GM23338 (cell line): ENCODE data around the gene PSAPL1.
A peak's percentile ranks its signal among the peaks of the same experiment; 100 is the strongest.

ENCODE experiments used
- CREB1 ChIP-seq: fragments of 250-450 bp; sonication (Bioruptor Pico); IDR thresholded peaks from 2 replicates; pipeline ENCODE4 v1.5.0; 2020; ENCODE audit warnings: low read depth, mild to moderate bottlenecking, moderate library complexity
- CTCF ChIP-seq, 2 experiments: fragments of 200-600 bp in 1 of 2; sonication (generic) in 1 of 2; conservative IDR thresholded peaks; 2 replicates each; pipeline versions ENCODE4 v1.5.1 to v1.6.1; 2016 to 2017; ENCODE audit warnings: antibody characterized with exemption in 2 of 2, low read depth in 2 of 2, mild to moderate bottlenecking in 2 of 2, moderate library complexity in 1 of 2
- ETS1 ChIP-seq: IDR thresholded peaks from 2 replicates; pipeline ENCODE4 v1.6.1; 2016; ENCODE audit warnings: antibody characterized with exemption
- EZH2 ChIP-seq: fragments of 200-600 bp; sonication (generic); IDR thresholded peaks from one replicate; pipeline ENCODE4 v1.8.0; 2017; ENCODE audit warnings: antibody characterized with exemption, mild to moderate bottlenecking, low read depth; ENCODE audit not compliant: unreplicated experiment
- EZH2phosphoT487 ChIP-seq: fragments of 200-600 bp; sonication (generic); IDR thresholded peaks from one replicate; pipeline ENCODE4 v1.8.1; 2018; ENCODE audit warnings: antibody characterized with exemption; ENCODE audit not compliant: unreplicated experiment
- JUNB ChIP-seq: IDR thresholded peaks from one replicate; pipeline ENCODE4 v1.6.1; 2016; ENCODE audit warnings: antibody characterized with exemption; ENCODE audit not compliant: unreplicated experiment
- POLR2AphosphoS5 ChIP-seq: IDR thresholded peaks from 2 replicates; pipeline ENCODE4 v1.6.1; 2016; ENCODE audit warnings: antibody characterized with exemption, low read depth
- REST ChIP-seq: IDR thresholded peaks from one replicate; pipeline ENCODE4 v1.6.1; 2018; ENCODE audit warnings: antibody characterized with exemption; ENCODE audit not compliant: unreplicated experiment
- ZNF114 ChIP-seq: fragments of 250-450 bp; sonication (Bioruptor Pico); IDR thresholded peaks from 2 replicates; pipeline ENCODE4 v1.5.0; 2020; ENCODE audit warnings: mild to moderate bottlenecking, moderate library complexity
- ZNF462 ChIP-seq: fragments of 250-450 bp; sonication (Bioruptor Pico); IDR thresholded peaks from 2 replicates; pipeline ENCODE4 v1.5.0; 2020; ENCODE audit warnings: mild to moderate bottlenecking, moderate library complexity

- no peak for TF ChIP-seq CTCF (conservative IDR thresholded peaks at IDR 0.05; ENCODE audit: low read depth in 2 of 2)
- TF ChIP-seq POLR2AphosphoS5 = no peak
- no peak for TF ChIP-seq REST
- no peak for TF ChIP-seq EZH2
- no peak for TF ChIP-seq EZH2phosphoT487
- TF ChIP-seq CREB1 (CRISPR knock-in tag) = no peak
- no peak for TF ChIP-seq ETS1
- no peak for TF ChIP-seq JUNB
- no peak for TF ChIP-seq ZNF114 (CRISPR knock-in tag)
- peak; percentile 39; the same call in 1 of the 2 replicates for TF ChIP-seq ZNF462 (CRISPR knock-in tag)
Observed at GRCh38 chr4:7414736-7415510, 19.8 kb downstream of the PSAPL1 start.
